ENCODE measurements around the gene GARRE1. TPM values are rescaled to one million over a fixed set of nuclear protein-coding genes. Genes with fewer than 3 reads are reported as not detected.

GARRE1 gene
- total and polyA plus RNA-seq, 2 of the 4 experiments (the other 2 are of a cell fraction) = 13.8 to 16.9 TPM

- Histone ChIP-seq H4K5ac (ENCODE audit: low read depth, low read length) (no peak overlapping the region), H3K79me1 (ENCODE audit: low read depth in 1 of 2, low read length in 2 of 2) (peaks cover 32 to 48% of the 10 kb centered on the region in 2 experiments), H3K9ac (ENCODE audit: low read depth, low read length) (no peak overlapping the region), H3K4ac (ENCODE audit: low read depth, low read length) (no peak overlapping the region), H4K20me1 (ENCODE audit: insufficient read depth, low read length) (no peaks in the 10 kb centered on the region; the same call in 1 of the 2 replicates), H3K56ac (ENCODE audit: extremely low read depth, insufficient read depth, low read length) (no peak overlapping the region), H3K27me3 (ENCODE audit: control insufficient read depth, insufficient read depth, low read length) (no peaks in the 10 kb centered on the region), H3K14ac (replicated peaks; ENCODE audit: low read depth, low read length) (no peak overlapping the region), H3K4me2 (ENCODE audit: low read depth, low read length) (no peak overlapping the region), H2AFZ (replicated peaks; ENCODE audit: low read length, poor library complexity) (no peak overlapping the region), H2BK20ac (ENCODE audit: low read depth, low read length) (no peak overlapping the region), H2BK15ac (ENCODE audit: low read depth, low read length) (no peak overlapping the region), H3K36me3 (ENCODE audit: control insufficient read depth, insufficient read depth, low read length) (peaks cover 2% of the 10 kb centered on the region; the same call in 1 of the 2 replicates), H2BK120ac (ENCODE audit: low read depth, low read length) (no peak overlapping the region), H3K23ac (ENCODE audit: low read depth, low read length) (no peak overlapping the region), H4K8ac (ENCODE audit: low read depth in 2 of 2, low read length in 2 of 2) (no peak overlapping the region), H3K4me3 (ENCODE audit: insufficient read depth, low read depth, low read length) (no peak overlapping the region), H3K4me1 (ENCODE audit: control insufficient read depth, insufficient read depth, low read length) (peaks cover 4% of the 10 kb centered on the region), H2BK5ac (ENCODE audit: low read depth, low read length, poor library complexity, severe bottlenecking) (no peak overlapping the region), H3K27ac (ENCODE audit: insufficient read depth, low read length) (no peak overlapping the region), H3K9me3 (ENCODE audit: control insufficient read depth, insufficient read depth, low read length) (peaks cover 4% of the 10 kb centered on the region), H3K9me1 (ENCODE audit: insufficient read depth, low read length) (peaks cover 16% of the 10 kb centered on the region; the same call in 1 of the 2 replicates), H2AK9ac (replicated peaks; ENCODE audit: low read depth, low read length, poor library complexity) (no peak overlapping the region), H4K91ac (ENCODE audit: insufficient read depth, low read depth, low read length) (no peak overlapping the region), H3K18ac (ENCODE audit: low read depth, low read length) (no peak overlapping the region), H2AK5ac (ENCODE audit: low read depth, low read length) (no peak overlapping the region)
- BruUV-seq (replicated peaks) = no TSS peak
- no peak for ATAC-seq (ENCODE audit: low read depth)
- in situ Hi-C loops (cut with MboI; ENCODE audit: low sequenced_read_pairs) = no loop called here
- TF ChIP-seq MAZ (IDR thresholded peaks at IDR 0.05; ENCODE audit: borderline replicate concordance, low read depth, low read length) (no peak), BHLHE40 (IDR thresholded peaks at IDR 0.05; ENCODE audit: low read depth, low read length) (no peak), CEBPB (IDR thresholded peaks at IDR 0.05; ENCODE audit: low read depth, low read length) (no peak), MXI1 (IDR thresholded peaks at IDR 0.05; ENCODE audit: borderline replicate concordance, low read depth, low read length) (no peak), RAD21 (IDR thresholded peaks at IDR 0.05; ENCODE audit: low read length) (no peak), USF2 (IDR thresholded peaks at IDR 0.05; ENCODE audit: low read depth, low read length) (no peak), POLR2A (IDR thresholded peaks at IDR 0.05; ENCODE audit: low read depth, low read length) (no peak), FOS (IDR thresholded peaks at IDR 0.05; ENCODE audit: low read depth, low read length) (no peak), MAFK (IDR thresholded peaks at IDR 0.05; ENCODE audit: low read depth, low read length) (no peak), CHD1 (IDR thresholded peaks at IDR 0.05; ENCODE audit: low read depth, low read length) (no peak), CTCF (conservative IDR thresholded peaks at IDR 0.05; ENCODE audit: low read depth, low read length) (no peak), ELK1 (IDR thresholded peaks at IDR 0.05; ENCODE audit: borderline replicate concordance, low read depth, low read length) (no peak), NFE2L2 (IDR thresholded peaks at IDR 0.05; ENCODE audit: low read depth, low read length) (no peak), SMC3 (IDR thresholded peaks at IDR 0.05; ENCODE audit: low read depth, low read length) (no peak), RCOR1 (IDR thresholded peaks at IDR 0.05; ENCODE audit: insufficient replicate concordance, low read length) (no peak), RFX5 (IDR thresholded peaks at IDR 0.05; ENCODE audit: low read depth, low read length) (no peak)
- dilution Hi-C loops (cut with HindIII; ENCODE audit: low sequenced_read_pairs, unreplicated experiment) = no loop called here
- intact Hi-C loops (cut with micrococcal nuclease) = no loop called here
- DNase-seq = no peak
- POLR2A ChIA-PET (ENCODE audit: unreplicated experiment) = no interaction called here
- CTCF ChIA-PET = no interaction called here
Observed at GRCh38 chr19:34295103-34295502, 40.7 kb downstream of the GARRE1 start.

Measured in IMR-90 (cell line).